ENCODE results near the gene ALDH4A1. TPM values are rescaled to one million over a fixed set of nuclear protein-coding genes. Genes with fewer than 3 reads are reported as not detected.

The ALDH4A1 gene
- total RNA-seq, 1 donor from 2014 or later, result 29.3 TPM

GRCh38 chr1:18940303-18941020 is 38.1 kb upstream of the ALDH4A1 start:
- DNase-seq (no peak), ATAC-seq (ENCODE audit: poor library complexity) (no peak)
- intact Hi-C loops (cut with DNase I), result no loop called here

GRCh38 chr1:18939398-18940302 is 37.3 kb upstream of the ALDH4A1 start:
- intact Hi-C loops (cut with DNase I), result no loop called here
- DNase-seq, result no peak
- no peak for ATAC-seq (ENCODE audit: poor library complexity)

- DNase-seq (no peak), ATAC-seq (ENCODE audit: poor library complexity) (no peak)
- intact Hi-C loops (cut with DNase I), result no loop called here
Measured at GRCh38 chr1:18938707-18939070, 36.3 kb upstream of the ALDH4A1 start.

- intact Hi-C loops (cut with DNase I), result no loop called here
- peak; percentile 34 for ATAC-seq (ENCODE audit: poor library complexity)
- no peak for DNase-seq
Measured at GRCh38 chr1:18938008-18938706, 35.8 kb upstream of the ALDH4A1 start.

- intact Hi-C loops (cut with DNase I), result no loop called here
- no peak for DNase-seq
- no peak for ATAC-seq (ENCODE audit: poor library complexity)
Measured at GRCh38 chr1:18937539-18937938, 35.2 kb upstream of the ALDH4A1 start.

- ATAC-seq (ENCODE audit: poor library complexity), result no peak
- intact Hi-C loops (cut with DNase I), result no loop called here
- no peak for DNase-seq
Measured at GRCh38 chr1:18936814-18937481, 34.6 kb upstream of the ALDH4A1 start.

GRCh38 chr1:18936471-18936813 is 34.1 kb upstream of the ALDH4A1 start:
- DNase-seq (no peak), ATAC-seq (ENCODE audit: poor library complexity) (no peak)
- intact Hi-C loops (cut with DNase I), result no loop called here

- no peak for DNase-seq
- ATAC-seq (ENCODE audit: poor library complexity), result no peak
Measured at GRCh38 chr1:18934205-18935000, 32.0 kb upstream of the ALDH4A1 start.

GRCh38 chr1:18932879-18933278 is 30.5 kb upstream of the ALDH4A1 start:
- intact Hi-C loops (cut with DNase I), result no loop called here
- ATAC-seq (ENCODE audit: poor library complexity), result no peak
- DNase-seq, result no peak

More at GRCh38 chr1:18934205-18935000, 32.0 kb upstream of the ALDH4A1 start:
- intact Hi-C loops (cut with DNase I), result no loop called here

GRCh38 chr1:18932387-18932786 is 30.0 kb upstream of the ALDH4A1 start:
- DNase-seq, result no peak

GRCh38 chr1:18931730-18932129 is 29.4 kb upstream of the ALDH4A1 start:
- ATAC-seq (ENCODE audit: poor library complexity), result no peak
- DNase-seq, result no peak
- intact Hi-C loops (cut with DNase I), result no loop called here

More at GRCh38 chr1:18932387-18932786, 30.0 kb upstream of the ALDH4A1 start:
- intact Hi-C loops (cut with DNase I), result no loop called here
- ATAC-seq (ENCODE audit: poor library complexity), result no peak

GRCh38 chr1:18929686-18930085 is 27.3 kb upstream of the ALDH4A1 start:
- DNase-seq (no peak), ATAC-seq (ENCODE audit: poor library complexity) (no peak)
- intact Hi-C loops (cut with DNase I), result no loop called here

- DNase-seq, result no peak
- ATAC-seq (ENCODE audit: poor library complexity), result no peak
- intact Hi-C loops (cut with DNase I), result no loop called here
Measured at GRCh38 chr1:18928985-18929384, 26.6 kb upstream of the ALDH4A1 start.

- intact Hi-C loops (cut with DNase I), result no loop called here
- DNase-seq, result no peak
- no peak for ATAC-seq (ENCODE audit: poor library complexity)
Measured at GRCh38 chr1:18928406-18928805, 26.1 kb upstream of the ALDH4A1 start.

- intact Hi-C loops (cut with DNase I), result no loop called here
- no peak for DNase-seq
- ATAC-seq (ENCODE audit: poor library complexity), result no peak
Measured at GRCh38 chr1:18927654-18928272, 25.4 kb upstream of the ALDH4A1 start.

- ATAC-seq (ENCODE audit: poor library complexity) (no peak), DNase-seq (no peak)
- intact Hi-C loops (cut with DNase I), result no loop called here
Measured at GRCh38 chr1:18927082-18927653, 24.8 kb upstream of the ALDH4A1 start.

GRCh38 chr1:18926315-18927081 is 24.1 kb upstream of the ALDH4A1 start:
- ATAC-seq (ENCODE audit: poor library complexity) (peak; percentile 50), DNase-seq (peak; percentile 69)
- intact Hi-C loops (cut with DNase I), result no loop called here
